GM12874 (cell line): Measurements from ENCODE around the gene ADGRL2.

Experiments
- TF ChIP-seq, protein P1 (sequence below): IDR thresholded peaks from 2 replicates; pipeline ENCODE4 v1.5.1; 2011; ENCODE audit warnings: low read depth, mild to moderate bottlenecking, control low read depth, low read length, moderate library complexity; ENCODE audit not compliant: insufficient read depth

The ADGRL2 gene

DNA sequence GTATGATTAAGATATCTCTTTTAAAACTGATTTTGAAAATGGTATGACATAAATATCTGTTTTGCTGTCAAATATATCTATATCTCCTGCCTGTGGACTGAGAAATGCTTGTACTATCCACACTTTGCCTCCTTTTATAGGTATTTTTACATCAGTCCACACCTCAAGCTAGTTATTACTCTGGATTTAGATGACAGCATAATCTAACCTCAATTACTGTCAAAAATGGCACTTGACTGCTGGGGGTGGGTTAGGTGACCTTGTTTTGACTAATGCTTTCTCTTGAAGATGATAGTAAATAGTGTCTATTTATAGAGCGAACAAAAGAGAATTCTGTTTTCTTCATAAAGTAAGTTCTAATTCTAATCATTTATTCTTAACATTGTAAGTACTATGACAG lies 9.1 kb downstream of the ADGRL2 start:
- TF ChIP-seq, protein P1, sequence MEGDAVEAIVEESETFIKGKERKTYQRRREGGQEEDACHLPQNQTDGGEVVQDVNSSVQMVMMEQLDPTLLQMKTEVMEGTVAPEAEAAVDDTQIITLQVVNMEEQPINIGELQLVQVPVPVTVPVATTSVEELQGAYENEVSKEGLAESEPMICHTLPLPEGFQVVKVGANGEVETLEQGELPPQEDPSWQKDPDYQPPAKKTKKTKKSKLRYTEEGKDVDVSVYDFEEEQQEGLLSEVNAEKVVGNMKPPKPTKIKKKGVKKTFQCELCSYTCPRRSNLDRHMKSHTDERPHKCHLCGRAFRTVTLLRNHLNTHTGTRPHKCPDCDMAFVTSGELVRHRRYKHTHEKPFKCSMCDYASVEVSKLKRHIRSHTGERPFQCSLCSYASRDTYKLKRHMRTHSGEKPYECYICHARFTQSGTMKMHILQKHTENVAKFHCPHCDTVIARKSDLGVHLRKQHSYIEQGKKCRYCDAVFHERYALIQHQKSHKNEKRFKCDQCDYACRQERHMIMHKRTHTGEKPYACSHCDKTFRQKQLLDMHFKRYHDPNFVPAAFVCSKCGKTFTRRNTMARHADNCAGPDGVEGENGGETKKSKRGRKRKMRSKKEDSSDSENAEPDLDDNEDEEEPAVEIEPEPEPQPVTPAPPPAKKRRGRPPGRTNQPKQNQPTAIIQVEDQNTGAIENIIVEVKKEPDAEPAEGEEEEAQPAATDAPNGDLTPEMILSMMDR = no peak

DNA sequence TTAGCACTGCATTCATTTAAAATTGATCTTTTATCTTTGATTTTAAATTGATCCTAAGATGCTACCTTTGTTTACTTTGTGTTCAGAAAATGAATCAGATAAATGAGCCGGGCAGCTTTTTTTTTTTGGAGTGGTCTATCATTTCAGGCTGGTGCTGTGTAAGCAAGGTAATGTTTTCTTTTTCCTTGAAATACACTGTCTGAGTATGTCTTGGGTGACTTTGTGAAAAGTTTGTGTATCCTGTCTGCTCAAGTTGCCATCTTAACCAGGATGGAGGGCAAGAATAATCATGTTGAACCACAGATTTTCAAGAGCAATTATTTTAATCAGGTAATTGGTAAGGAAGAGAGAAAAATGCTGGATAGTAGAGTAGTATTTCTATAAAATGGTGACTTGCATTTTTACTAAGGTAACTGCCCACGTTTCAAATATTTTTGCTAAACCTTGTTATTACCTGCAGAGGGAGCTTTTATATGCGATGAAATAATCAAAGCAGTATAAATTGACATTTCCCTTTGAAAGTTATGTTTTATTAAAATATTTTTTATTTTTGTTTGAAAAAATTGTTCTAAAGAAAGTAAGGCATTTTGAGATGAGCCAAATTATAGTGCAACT lies 11.1 kb downstream of the ADGRL2 start:
- TF ChIP-seq, protein P1 = no peak

DNA sequence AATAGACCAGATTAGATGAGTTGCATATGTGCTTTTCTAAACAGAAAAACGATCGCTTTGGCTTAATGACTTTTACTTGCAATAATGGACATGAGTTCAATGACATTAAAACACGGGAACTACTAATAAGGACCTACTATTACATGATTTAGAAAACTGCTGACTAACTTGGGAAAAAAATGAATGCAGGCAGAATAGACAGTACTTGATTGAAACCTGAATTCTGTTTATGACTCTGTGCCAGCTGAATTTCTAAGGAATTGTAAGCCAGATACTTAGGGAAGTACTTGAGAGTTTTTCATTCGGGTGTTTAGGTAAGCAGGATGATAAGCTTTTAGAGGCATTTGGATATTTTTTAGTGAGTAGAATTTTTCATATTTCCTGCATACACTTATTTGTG lies 12.0 kb downstream of the ADGRL2 start:
- TF ChIP-seq, protein P1 = no peak

DNA sequence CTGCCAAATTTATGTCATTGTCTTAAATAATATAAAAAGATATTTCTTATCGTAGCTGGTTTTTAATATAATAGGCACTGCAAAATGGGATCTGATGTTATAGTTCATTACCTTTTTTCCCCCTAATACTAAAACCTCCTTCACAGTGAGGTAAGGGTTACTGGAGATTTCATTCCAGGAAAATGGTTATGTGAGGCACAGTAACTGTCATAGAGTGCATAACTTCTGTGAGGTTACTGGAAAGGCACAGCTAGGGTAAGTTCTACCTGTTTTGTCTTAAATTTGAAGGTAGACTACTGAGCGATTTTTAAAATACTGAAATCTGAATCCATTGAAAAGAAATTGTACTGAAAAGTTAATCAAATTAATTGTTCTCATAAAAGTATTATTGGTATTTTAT lies 13.0 kb downstream of the ADGRL2 start:
- TF ChIP-seq, protein P1 = no peak

DNA sequence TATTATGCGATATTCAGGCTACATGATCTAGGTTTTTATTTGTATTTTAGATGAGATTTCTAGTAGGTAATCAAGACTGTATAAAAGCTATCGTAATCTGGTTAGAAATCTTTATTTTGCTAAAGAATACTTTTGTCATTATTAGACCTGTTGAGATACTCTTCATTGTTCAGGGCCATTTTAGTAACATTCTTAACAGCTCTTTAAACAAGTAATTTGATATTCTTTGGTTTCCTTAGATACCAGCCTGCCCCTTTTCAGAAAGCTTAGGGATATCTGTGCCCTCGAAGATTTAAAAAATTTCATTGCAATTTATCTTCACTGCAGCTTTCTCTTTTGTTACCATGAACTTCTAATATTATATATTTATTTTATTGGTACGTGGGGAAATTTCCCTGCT lies 18.9 kb downstream of the ADGRL2 start:
- TF ChIP-seq, protein P1 = no peak

DNA sequence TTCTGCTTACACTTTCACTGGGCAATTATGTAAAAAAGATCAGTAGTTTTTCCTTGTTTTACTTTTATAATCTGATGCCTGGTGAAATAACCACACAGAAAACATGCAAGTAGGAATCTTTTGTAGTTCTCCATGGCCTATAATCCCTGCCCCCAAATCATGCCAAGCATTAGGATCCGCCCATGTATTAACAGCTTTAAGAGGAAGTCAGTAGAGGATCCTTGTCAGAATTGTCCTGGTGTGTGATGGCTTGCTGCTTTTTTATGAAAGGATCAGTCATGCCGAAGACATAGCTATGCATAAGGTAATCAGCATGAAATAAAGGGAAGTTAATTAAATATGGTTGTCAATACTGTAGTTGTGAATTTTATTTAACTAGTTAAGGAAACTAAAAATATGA lies 20.0 kb downstream of the ADGRL2 start:
- TF ChIP-seq, protein P1 = no peak

DNA sequence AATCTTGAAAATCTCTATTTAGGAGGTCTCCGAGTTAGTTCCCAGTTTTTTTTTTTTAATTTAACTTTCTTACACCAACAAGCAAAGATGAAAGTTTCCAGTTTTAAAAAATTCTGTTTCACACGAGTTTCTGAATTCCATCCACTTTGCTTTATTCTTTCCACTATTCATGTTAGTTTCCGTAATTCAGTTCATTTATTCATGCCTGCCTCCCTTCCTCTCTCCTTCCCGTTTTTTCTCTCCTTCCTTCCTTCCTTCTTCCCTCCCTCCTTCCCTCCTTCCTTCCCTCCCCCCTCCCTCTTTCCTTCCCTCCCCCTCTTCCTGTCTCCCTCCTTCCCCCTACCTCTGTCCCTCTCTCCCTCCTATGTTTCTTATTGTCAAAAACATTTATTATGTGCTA lies 22.3 kb downstream of the ADGRL2 start:
- TF ChIP-seq, protein P1 = no peak
